HepG2 (cell line): Measurements from ENCODE around the gene ASIC3. TPM values are rescaled to one million over a fixed set of nuclear protein-coding genes. Genes with fewer than 3 reads are reported as not detected.

Experiments
- FOXA1 ChIP-seq, 2 experiments: fragments of 450-650 bp in 1 of 2; sonication (generic) in 1 of 2; formaldehyde crosslinking in 1 of 2; IDR thresholded peaks; 2 replicates each; pipeline versions ENCODE4 v1.4.0 to v1.6.1; 2016 to 2020; ENCODE audit warnings: missing genetic modification reagents in 1 of 2
- SMYD3 ChIP-seq: sonication (generic); formaldehyde crosslinking; IDR thresholded peaks from 2 replicates; pipeline ENCODE4 v1.8.1; 2023; ENCODE audit warnings: mild to moderate bottlenecking, missing genetic modification reagents
- SP140L ChIP-seq: sonication (generic); formaldehyde crosslinking; IDR thresholded peaks from 2 replicates; pipeline ENCODE4 v1.4.0; 2020; ENCODE audit warnings: missing genetic modification reagents, borderline replicate concordance
- SP5 ChIP-seq: IDR thresholded peaks from 2 replicates; pipeline ENCODE4 v1.6.1; 2016; ENCODE audit warnings: low read depth, borderline replicate concordance
- TAF1 ChIP-seq: sonication (generic); formaldehyde crosslinking; IDR thresholded peaks from 2 replicates; pipeline ENCODE4 v1.4.0; 2020; ENCODE audit warnings: missing genetic modification reagents
- ZBTB38 ChIP-seq: sonication (generic); formaldehyde crosslinking; IDR thresholded peaks from 2 replicates; pipeline ENCODE4 v1.5.1; 2020; ENCODE audit warnings: mild to moderate bottlenecking, missing genetic modification reagents
- ZBTB7B ChIP-seq: sonication (generic); formaldehyde crosslinking; IDR thresholded peaks from 2 replicates; pipeline ENCODE4 v1.4.0; 2020; ENCODE audit warnings: missing genetic modification reagents
- ZEB1 ChIP-seq: IDR thresholded peaks from 2 replicates; pipeline ENCODE4 v1.6.1; 2012; ENCODE audit warnings: mild to moderate bottlenecking, low read depth, inconsistent platforms; ENCODE audit not compliant: insufficient replicate concordance
- ZFX ChIP-seq: sonication (generic); formaldehyde crosslinking; IDR thresholded peaks from 2 replicates; pipeline ENCODE4 v1.4.0; 2020; ENCODE audit warnings: mild to moderate bottlenecking, low read depth, missing genetic modification reagents, moderate library complexity
- ZFY ChIP-seq: sonication (generic); formaldehyde crosslinking; IDR thresholded peaks from 2 replicates; pipeline ENCODE4 v1.4.0; 2020; ENCODE audit warnings: missing genetic modification reagents
- ZMYM3 ChIP-seq: sonication (generic); formaldehyde crosslinking; IDR thresholded peaks from 2 replicates; pipeline ENCODE4 v1.5.1; 2020; ENCODE audit warnings: mild to moderate bottlenecking, missing genetic modification reagents
- ZNF207 ChIP-seq: fragments of 450-650 bp; IDR thresholded peaks from 2 replicates; pipeline ENCODE4 v1.6.1; 2016; ENCODE audit warnings: antibody characterized with exemption, borderline replicate concordance
- ZSCAN12 ChIP-seq: sonication (generic); formaldehyde crosslinking; IDR thresholded peaks from 2 replicates; pipeline ENCODE4 v1.9.0; 2021; ENCODE audit warnings: mild to moderate bottlenecking, missing genetic modification reagents
- ZSCAN31 ChIP-seq: sonication (generic); formaldehyde crosslinking; IDR thresholded peaks from 2 replicates; pipeline ENCODE4 v1.5.0; 2020; ENCODE audit warnings: low read depth, mild to moderate bottlenecking, missing genetic modification reagents
- polyA plus RNA-seq, 8 experiments: library from polyadenylated mRNA; depleted of rRNA in 3 of 8; stranded (reverse) in 7 of 8; unstranded in 1 of 8; fragments of >200 nt; fragmentation: Illumina TruSeq in 4 of 8; extraction: Trizol in 4 of 8; gene quantifications; 2 replicates each; pipeline versions ENCODE4 v1.2.1 to v1.2.3, GENCODE V29; 2011 to 2016; ENCODE audit warnings: low read depth in 4 of 8, missing spikeins in 1 of 8, mixed read lengths in 1 of 8; ENCODE audit not compliant: insufficient read depth in 1 of 8
- total RNA-seq, 5 experiments: library from RNA; depleted of rRNA; stranded (reverse); fragments of >200 nt; fragmentation: Illumina TruSeq; extraction: Trizol; gene quantifications; 2 replicates each; pipeline ENCODE4 v1.2.3, GENCODE V29; 2016; ENCODE audit warnings: low read depth in 1 of 5
- TF ChIP-seq, protein P1 (sequence below): sonication (generic); formaldehyde crosslinking; IDR thresholded peaks from 2 replicates; pipeline ENCODE4 v1.5.1; 2020; ENCODE audit warnings: mild to moderate bottlenecking, missing genetic modification reagents, moderate library complexity
- TF ChIP-seq, protein P2 (sequence below): sonication (generic); formaldehyde crosslinking; conservative IDR thresholded peaks from 2 replicates; pipeline ENCODE4 v1.8.0; 2022; ENCODE audit warnings: low read depth, missing genetic modification reagents
- TF ChIP-seq, protein P3 (sequence below): IDR thresholded peaks from 2 replicates; pipeline ENCODE4 v1.6.1; 2016; ENCODE audit warnings: mild to moderate bottlenecking
- TF ChIP-seq, protein P4 (sequence below): sonication (generic); formaldehyde crosslinking; IDR thresholded peaks from 2 replicates; pipeline ENCODE4 v1.9.0; 2022; ENCODE audit warnings: missing genetic modification reagents, mild to moderate bottlenecking, borderline replicate concordance

Gene ASIC3
- total and polyA plus RNA-seq, 2 of the 13 experiments (the other 11 are each of a cell fraction or from before 2014, with no cell fraction given), result 0.51 TPM; not detected in 1

DNA sequence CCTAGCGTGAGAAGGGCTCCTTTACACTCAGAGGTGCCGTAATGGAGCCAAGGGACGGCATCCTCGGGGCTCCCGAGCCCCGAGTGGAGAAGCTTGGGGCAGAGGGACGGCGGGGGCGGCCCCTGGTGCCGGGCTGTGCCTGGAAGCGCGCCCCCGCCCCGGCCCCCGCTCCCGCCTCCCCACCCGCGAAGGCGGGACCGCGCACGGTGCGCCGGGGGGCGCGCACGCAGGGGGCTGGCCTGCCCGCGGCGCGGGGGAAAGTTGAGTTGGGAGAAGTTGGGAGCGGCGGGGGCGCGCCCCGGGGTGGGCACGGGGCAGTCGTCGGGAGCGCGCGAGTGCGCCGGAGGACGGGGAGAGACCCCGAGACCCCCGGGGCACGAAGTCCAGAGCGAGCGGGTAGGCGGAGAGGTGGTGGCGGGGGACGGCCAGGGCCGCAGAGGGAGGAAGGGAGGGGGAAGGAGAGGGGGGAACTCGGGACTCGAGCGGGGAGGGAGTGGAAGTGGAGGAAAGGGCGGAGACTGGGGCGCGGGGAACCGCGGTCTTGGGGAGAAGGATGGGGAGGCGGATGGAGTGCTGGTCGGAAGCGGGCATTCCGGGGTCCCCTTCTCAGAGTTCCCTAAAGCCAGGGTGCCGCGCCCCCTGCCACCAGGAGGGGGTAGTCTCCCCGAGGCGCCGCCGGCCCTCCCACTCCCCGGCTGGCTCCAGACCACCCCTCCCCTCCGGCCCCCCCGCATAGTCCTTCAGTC, 11.2 kb downstream of the ASIC3 start, which contains the start of gene SLC4A2 (continued):
- TF ChIP-seq, protein P1, sequence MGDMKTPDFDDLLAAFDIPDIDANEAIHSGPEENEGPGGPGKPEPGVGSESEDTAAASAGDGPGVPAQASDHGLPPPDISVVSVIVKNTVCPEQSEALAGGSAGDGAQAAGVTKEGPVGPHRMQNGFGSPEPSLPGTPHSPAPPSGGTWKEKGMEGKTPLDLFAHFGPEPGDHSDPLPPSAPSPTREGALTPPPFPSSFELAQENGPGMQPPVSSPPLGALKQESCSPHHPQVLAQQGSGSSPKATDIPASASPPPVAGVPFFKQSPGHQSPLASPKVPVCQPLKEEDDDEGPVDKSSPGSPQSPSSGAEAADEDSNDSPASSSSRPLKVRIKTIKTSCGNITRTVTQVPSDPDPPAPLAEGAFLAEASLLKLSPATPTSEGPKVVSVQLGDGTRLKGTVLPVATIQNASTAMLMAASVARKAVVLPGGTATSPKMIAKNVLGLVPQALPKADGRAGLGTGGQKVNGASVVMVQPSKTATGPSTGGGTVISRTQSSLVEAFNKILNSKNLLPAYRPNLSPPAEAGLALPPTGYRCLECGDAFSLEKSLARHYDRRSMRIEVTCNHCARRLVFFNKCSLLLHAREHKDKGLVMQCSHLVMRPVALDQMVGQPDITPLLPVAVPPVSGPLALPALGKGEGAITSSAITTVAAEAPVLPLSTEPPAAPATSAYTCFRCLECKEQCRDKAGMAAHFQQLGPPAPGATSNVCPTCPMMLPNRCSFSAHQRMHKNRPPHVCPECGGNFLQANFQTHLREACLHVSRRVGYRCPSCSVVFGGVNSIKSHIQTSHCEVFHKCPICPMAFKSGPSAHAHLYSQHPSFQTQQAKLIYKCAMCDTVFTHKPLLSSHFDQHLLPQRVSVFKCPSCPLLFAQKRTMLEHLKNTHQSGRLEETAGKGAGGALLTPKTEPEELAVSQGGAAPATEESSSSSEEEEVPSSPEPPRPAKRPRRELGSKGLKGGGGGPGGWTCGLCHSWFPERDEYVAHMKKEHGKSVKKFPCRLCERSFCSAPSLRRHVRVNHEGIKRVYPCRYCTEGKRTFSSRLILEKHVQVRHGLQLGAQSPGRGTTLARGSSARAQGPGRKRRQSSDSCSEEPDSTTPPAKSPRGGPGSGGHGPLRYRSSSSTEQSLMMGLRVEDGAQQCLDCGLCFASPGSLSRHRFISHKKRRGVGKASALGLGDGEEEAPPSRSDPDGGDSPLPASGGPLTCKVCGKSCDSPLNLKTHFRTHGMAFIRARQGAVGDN (CRISPR knock-in tag), result 0 out of 2 replicates have a peak, but pooled peaks have one; percentile 28
- TF ChIP-seq SMYD3 (CRISPR knock-in tag), result 0 out of 2 replicates have a peak, but pooled peaks have one; percentile 65
- TF ChIP-seq ZBTB7B (CRISPR knock-in tag), result peak; percentile 22; the same call in 1 of the 2 replicates
- TF ChIP-seq, protein P2, sequence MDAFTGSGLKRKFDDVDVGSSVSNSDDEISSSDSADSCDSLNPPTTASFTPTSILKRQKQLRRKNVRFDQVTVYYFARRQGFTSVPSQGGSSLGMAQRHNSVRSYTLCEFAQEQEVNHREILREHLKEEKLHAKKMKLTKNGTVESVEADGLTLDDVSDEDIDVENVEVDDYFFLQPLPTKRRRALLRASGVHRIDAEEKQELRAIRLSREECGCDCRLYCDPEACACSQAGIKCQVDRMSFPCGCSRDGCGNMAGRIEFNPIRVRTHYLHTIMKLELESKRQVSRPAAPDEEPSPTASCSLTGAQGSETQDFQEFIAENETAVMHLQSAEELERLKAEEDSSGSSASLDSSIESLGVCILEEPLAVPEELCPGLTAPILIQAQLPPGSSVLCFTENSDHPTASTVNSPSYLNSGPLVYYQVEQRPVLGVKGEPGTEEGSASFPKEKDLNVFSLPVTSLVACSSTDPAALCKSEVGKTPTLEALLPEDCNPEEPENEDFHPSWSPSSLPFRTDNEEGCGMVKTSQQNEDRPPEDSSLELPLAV, result no peak
- 0 out of 2 replicates have a peak, but pooled peaks have one; percentile 8 for TF ChIP-seq ZSCAN31 (CRISPR knock-in tag)
- TF ChIP-seq, protein P3, sequence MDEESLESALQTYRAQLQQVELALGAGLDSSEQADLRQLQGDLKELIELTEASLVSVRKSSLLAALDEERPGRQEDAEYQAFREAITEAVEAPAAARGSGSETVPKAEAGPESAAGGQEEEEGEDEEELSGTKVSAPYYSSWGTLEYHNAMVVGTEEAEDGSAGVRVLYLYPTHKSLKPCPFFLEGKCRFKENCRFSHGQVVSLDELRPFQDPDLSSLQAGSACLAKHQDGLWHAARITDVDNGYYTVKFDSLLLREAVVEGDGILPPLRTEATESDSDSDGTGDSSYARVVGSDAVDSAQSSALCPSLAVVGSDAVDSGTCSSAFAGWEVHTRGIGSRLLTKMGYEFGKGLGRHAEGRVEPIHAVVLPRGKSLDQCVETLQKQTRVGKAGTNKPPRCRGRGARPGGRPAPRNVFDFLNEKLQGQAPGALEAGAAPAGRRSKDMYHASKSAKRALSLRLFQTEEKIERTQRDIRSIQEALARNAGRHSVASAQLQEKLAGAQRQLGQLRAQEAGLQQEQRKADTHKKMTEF, result peak; percentile 19; the same call in 1 of the 2 replicates
- TF ChIP-seq TAF1 (CRISPR knock-in tag), result peak; percentile 32; the same call in 1 of the 2 replicates
- TF ChIP-seq, protein P4, sequence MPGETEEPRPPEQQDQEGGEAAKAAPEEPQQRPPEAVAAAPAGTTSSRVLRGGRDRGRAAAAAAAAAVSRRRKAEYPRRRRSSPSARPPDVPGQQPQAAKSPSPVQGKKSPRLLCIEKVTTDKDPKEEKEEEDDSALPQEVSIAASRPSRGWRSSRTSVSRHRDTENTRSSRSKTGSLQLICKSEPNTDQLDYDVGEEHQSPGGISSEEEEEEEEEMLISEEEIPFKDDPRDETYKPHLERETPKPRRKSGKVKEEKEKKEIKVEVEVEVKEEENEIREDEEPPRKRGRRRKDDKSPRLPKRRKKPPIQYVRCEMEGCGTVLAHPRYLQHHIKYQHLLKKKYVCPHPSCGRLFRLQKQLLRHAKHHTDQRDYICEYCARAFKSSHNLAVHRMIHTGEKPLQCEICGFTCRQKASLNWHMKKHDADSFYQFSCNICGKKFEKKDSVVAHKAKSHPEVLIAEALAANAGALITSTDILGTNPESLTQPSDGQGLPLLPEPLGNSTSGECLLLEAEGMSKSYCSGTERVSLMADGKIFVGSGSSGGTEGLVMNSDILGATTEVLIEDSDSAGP (CRISPR knock-in tag), result no peak
- TF ChIP-seq ZBTB38, result peak; percentile 16; the same call in 1 of the 2 replicates
- no peak for TF ChIP-seq SP5 (CRISPR knock-in tag)
- TF ChIP-seq ZEB1, result no peak
- TF ChIP-seq ZFY (CRISPR knock-in tag), result no peak
- no peak for TF ChIP-seq ZSCAN12
- no peak for TF ChIP-seq ZMYM3 (CRISPR knock-in tag)
- TF ChIP-seq SP140L (CRISPR knock-in tag), result no peak
- no peak for TF ChIP-seq FOXA1 (IDR thresholded peaks at IDR 0.05)
- TF ChIP-seq FOXA1 (CRISPR knock-in tag; IDR thresholded peaks at IDR 0.05), result no peak
- peak; percentile 35; the same call in 1 of the 2 replicates for TF ChIP-seq ZFX (CRISPR knock-in tag)
- no peak for TF ChIP-seq ZNF207
